ENCODE measurements around the gene GSN. TPM values are rescaled to one million over a fixed set of nuclear protein-coding genes. Genes with fewer than 3 reads are reported as not detected.

Gene GSN
- total and polyA plus RNA-seq, 2 of the 8 experiments (the other 6 are each of a cell fraction or from before 2014, with no cell fraction given): 52.3 to 94.5 TPM

DNA sequence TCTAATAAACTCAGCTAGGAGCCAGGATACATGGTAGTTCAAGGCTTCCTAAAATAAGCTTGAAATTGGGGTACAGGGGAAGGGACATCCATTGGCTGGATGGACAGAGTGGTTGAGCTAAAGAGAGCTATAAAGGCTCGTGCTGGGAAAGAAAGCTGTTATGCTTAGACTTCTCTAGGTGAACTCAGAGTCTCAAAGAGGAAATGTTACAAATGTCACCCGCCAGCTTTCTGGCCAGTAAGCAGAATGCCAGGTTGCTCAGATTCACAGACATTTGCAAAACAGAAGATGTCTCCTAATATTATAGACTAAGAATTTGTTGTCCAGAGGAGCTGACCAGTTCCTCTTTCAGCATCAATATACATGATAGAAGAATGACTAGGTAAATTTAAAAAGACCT is 71.5 kb downstream of the GSN start:
- CTCF ChIA-PET (ENCODE audit: partially characterized antibody): interaction anchor here (0.6 to 9.4 kb wide), 6 partner anchors 12 to 127 kb away, joined by 3 to 59 read pairs (median 6); no protein-coding TSS in a partner anchor
- H3K79me1 ChIP-seq (ENCODE audit: low read depth, low read length): no peaks in the 10 kb centered on the region
- DNase-seq (ENCODE audit: low read depth in 1 of 2, low spot score in 2 of 2) (no peak), FAIRE-seq (no peak)
- no peak overlapping the region for H3K18ac ChIP-seq (ENCODE audit: extremely low read depth, low read length)
- no peak overlapping the region for H4K91ac ChIP-seq (replicated peaks; ENCODE audit: insufficient read length, low read length)
- H3K27me3 ChIP-seq (replicated peaks in 1 of 4; ENCODE audit: control insufficient read depth in 3 of 4, extremely low read depth in 1 of 4, insufficient read depth in 3 of 4, low read length in 3 of 4): no peaks in the 10 kb centered on the region
- H2BK120ac ChIP-seq (replicated peaks; ENCODE audit: low read depth, low read length): no peak overlapping the region
- no peak overlapping the region for H3K4me2 ChIP-seq (ENCODE audit: insufficient read depth in 1 of 2, low read depth in 2 of 2, low read length in 2 of 2)
- no peak overlapping the region for H2BK15ac ChIP-seq (ENCODE audit: low read length)
- no peak overlapping the region for H3K14ac ChIP-seq (ENCODE audit: insufficient read length)
- H2BK5ac ChIP-seq (ENCODE audit: low read depth, low read length): no peak overlapping the region
- H3K23ac ChIP-seq (ENCODE audit: insufficient read length): no peak overlapping the region
- no peak overlapping the region for H3K56ac ChIP-seq (replicated peaks; ENCODE audit: insufficient read length, low read depth, low read length)
- no peak overlapping the region for H2AK5ac ChIP-seq (ENCODE audit: low read depth, low read length)
- H3K9me3 ChIP-seq (ENCODE audit: insufficient read depth in 2 of 2, low read depth in 1 of 2, low read length in 1 of 2): no peaks in the 10 kb centered on the region
- no peaks in the 10 kb centered on the region for H3K23me2 ChIP-seq (ENCODE audit: low read depth, low read length)
- no peak overlapping the region for H3K27ac ChIP-seq (ENCODE audit: low read depth, low read length)
- no peak overlapping the region for H2AFZ ChIP-seq (ENCODE audit: low read length)
- H4K20me1 ChIP-seq (replicated peaks in 1 of 2; ENCODE audit: control insufficient read depth in 1 of 2, insufficient read depth in 2 of 2, low read length in 2 of 2): no peaks in the 10 kb centered on the region
- no peak overlapping the region for H3K4me3 ChIP-seq (ENCODE audit: extremely low read depth in 1 of 4, insufficient read depth in 2 of 4, low read depth in 3 of 4, low read length in 4 of 4)
- H3K4me1 ChIP-seq (replicated peaks in 1 of 4; ENCODE audit: control insufficient read depth in 3 of 4, insufficient read depth in 4 of 4, low read length in 3 of 4): no peaks in the 10 kb centered on the region
- no peaks in the 10 kb centered on the region for H3K79me2 ChIP-seq (ENCODE audit: control insufficient read depth in 1 of 2, insufficient read depth in 2 of 2, low read length in 2 of 2)
- no peak overlapping the region for H3K4ac ChIP-seq (replicated peaks; ENCODE audit: insufficient read length, low read depth, low read length)
- H3K36me3 ChIP-seq (ENCODE audit: control insufficient read depth in 2 of 4, insufficient read depth in 4 of 4, low read length in 3 of 4): peaks cover 0 to 22% (median under 1%) of the 10 kb centered on the region in 4 experiments; a peak in 4 of 8 replicates
- H2BK12ac ChIP-seq (ENCODE audit: low read depth, low read length): no peak overlapping the region
- H4K5ac ChIP-seq (ENCODE audit: insufficient read length, low read depth, low read length): no peak overlapping the region
- H4K8ac ChIP-seq (ENCODE audit: extremely low read depth, insufficient read depth, low read length): no peak overlapping the region
- 95% methylated on average over 2 of the region's 2 CpGs; no CpG with 5 or more reads in 1 of the 2 experiments for WGBS, 2 experiments (ENCODE audit: extremely low coverage in 1 of 2, insufficient coverage in 1 of 2, insufficient read length in 1 of 2, insufficient replicate concordance in 2 of 2, low coverage in 1 of 2, low lambda C conversion rate in 2 of 2, missing lambda C conversion rate in 1 of 2)
- POLR2A ChIA-PET (ENCODE audit: partially characterized antibody): interaction anchor here (1.0 kb wide), 1 partner anchor 30 kb away, joined by 3 read pairs; no protein-coding TSS in a partner anchor
- H3K9ac ChIP-seq (replicated peaks in 1 of 4; ENCODE audit: extremely low read depth in 1 of 4, low read depth in 3 of 4, low read length in 3 of 4): no peak overlapping the region
- H2BK20ac ChIP-seq (ENCODE audit: low read length): no peak overlapping the region
- TF ChIP-seq, protein P1, sequence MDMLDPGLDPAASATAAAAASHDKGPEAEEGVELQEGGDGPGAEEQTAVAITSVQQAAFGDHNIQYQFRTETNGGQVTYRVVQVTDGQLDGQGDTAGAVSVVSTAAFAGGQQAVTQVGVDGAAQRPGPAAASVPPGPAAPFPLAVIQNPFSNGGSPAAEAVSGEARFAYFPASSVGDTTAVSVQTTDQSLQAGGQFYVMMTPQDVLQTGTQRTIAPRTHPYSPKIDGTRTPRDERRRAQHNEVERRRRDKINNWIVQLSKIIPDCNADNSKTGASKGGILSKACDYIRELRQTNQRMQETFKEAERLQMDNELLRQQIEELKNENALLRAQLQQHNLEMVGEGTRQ (IDR thresholded peaks at IDR 0.05; ENCODE audit: low read length): no peak
- TF ChIP-seq BRCA1 (IDR thresholded peaks at IDR 0.05; ENCODE audit: low read depth, low read length): no peak
- TF ChIP-seq CBX8 (IDR thresholded peaks at IDR 0.05; ENCODE audit: borderline replicate concordance, low read depth, low read length): no peak
- no peak for TF ChIP-seq SP2 (IDR thresholded peaks at IDR 0.05; ENCODE audit: low read length)
- no peak for TF ChIP-seq YY1 (IDR thresholded peaks at IDR 0.05; ENCODE audit: low read depth, low read length)
- no peak for TF ChIP-seq POLR2A (IDR thresholded peaks at IDR 0.05; ENCODE audit: control extremely low read depth in 1 of 2, low read depth in 2 of 2, low read length in 2 of 2)
- TF ChIP-seq EZH2 (IDR thresholded peaks at IDR 0.05; ENCODE audit: low read depth, low read length, severe bottlenecking): no peak
- TF ChIP-seq, protein P2, sequence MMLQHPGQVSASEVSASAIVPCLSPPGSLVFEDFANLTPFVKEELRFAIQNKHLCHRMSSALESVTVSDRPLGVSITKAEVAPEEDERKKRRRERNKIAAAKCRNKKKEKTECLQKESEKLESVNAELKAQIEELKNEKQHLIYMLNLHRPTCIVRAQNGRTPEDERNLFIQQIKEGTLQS (IDR thresholded peaks at IDR 0.05; ENCODE audit: insufficient read depth, low read depth, low read length): no peak
- no peak for TF ChIP-seq KDM5A (IDR thresholded peaks at IDR 0.05; ENCODE audit: low read length)
- TF ChIP-seq SRF (IDR thresholded peaks at IDR 0.05; ENCODE audit: low read depth, low read length): no peak
- no peak for TF ChIP-seq SAP30 (IDR thresholded peaks at IDR 0.05; ENCODE audit: insufficient read depth, insufficient replicate concordance, low read length)

Measured in H1 (cell line).